Hematopoietic multipotent progenitor cell treated with erythropoietin and hydrocortisone succinate and interleukin-3 and kit ligand, for 17 days (in vitro differentiated cells): ENCODE data around the gene NARS2.
"Not testable (repeated sequence)": the region's sequence is repeated elsewhere in the genome, so short reads cannot be mapped to it uniquely, and the experiment has no call there.

Experiments
- DNase-seq: peaks from one replicate; pipeline ENCODE4 v3.0.0-alpha.2; 2015; ENCODE audit warnings: low spot score

Gene NARS2

DNA sequence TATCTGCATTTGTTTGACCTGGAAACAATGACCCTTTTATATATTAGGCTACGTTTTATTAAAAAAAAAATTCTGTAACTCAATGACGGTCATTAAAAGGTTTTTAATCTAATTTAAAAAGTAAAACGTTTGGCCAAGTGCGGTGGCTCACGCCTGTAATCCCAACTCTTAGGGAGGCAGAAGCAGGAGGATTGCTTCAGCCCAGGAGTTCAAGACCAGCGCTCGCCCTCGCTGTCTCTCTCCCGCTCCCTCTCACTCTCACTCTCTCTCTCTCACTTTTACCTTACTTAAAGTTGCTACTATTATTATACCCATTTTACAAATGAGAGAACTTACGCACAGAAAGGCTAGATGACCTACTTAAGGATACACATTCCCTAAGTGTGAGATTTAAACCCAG is 814 bp upstream of the NARS2 start:
- no peak for DNase-seq

DNA sequence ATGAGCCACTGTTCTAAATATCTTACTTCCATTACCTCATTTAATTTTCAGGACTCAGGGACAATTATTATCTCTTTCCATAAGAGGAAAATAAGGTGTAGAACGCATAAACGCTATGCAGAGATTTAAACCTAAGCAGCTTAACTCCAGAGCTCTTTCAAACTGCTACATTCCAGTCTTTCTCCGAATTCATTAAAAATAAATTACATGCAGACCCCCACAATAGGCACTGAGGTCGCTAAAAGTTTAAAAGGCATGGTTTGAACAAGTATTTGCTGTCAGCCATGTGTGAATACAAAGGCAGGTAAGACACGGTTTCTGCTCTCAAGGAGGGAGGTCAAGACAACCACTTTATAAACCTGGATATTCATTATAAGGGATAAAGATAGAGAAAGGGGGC is 983 bp downstream of the NARS2 start:
- no peak for DNase-seq

DNA sequence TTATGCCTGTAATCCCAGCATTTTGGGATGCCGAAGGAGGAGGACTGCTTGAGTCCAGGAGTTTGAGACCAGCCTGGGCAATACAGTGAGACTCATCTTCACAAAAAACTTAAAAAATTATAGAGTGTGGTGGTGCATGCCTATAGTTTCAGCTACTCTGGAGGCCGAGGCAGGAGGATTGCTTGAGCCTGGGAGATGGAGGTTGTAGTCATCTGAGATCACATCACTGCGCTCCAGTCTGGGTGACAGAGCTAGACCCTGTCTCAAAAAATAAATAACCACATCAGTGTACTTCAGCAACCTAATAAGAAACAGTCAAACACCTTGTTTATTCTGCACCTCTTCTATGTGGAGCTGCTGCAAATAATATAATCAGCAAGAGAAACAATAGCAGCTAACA is 1.4 kb downstream of the NARS2 start:
- no peak for DNase-seq

DNA sequence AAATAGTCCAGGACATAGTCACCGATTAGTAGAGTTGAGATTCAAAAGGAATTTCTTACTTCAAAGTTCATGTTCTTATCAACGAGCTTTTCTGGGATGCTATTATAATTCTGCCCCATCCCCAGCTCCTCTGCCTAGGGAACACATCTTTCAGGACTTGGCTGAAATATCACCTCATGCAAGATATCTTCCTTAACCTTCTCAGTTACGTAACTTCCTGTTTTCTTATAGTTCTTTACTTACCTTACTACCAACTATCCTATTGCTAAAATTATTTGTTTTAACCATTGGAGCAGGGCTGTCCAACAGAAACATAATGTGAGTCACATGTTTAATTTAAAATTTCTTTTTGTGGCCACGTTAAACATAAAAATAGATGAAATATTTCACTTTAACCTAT is 2.3 kb downstream of the NARS2 start:
- no peak for DNase-seq

DNA sequence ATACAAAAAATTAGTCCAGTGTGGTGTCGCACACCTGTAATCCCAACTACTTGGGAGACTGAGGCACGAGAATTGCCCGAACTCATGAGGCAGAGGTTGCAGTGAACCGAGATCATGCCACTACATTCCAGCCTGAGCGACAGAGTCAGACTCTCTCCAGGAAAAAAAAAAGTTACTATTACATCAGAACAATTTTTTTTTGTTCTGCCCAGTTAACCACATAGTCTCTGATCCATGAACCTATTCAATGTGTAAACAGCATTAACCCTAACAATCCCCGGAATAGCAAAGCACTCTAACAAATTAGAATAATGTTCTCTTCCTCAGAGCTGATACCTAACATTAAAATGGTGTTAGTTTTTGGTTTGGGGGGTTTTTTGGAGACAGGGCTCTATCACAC is 4.6 kb downstream of the NARS2 start:
- no peak for DNase-seq

DNA sequence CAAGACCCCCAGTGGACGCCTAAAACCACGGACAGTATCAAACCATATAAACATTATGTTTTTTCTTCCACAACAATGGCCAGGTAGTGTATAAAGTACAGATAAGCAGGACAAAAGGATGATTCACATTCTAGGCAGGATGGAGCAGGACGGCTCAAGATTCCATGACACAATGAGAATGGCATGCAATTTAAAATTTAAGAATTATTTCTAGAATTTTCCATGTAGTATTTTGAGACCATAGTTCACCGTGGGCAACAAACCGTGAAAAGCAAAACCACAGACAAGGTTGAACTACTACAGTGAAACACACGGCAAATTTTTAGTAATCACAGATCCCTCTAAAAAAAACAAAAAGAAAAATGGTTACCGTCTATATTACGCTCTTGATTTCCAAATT is 7.5 kb downstream of the NARS2 start:
- no peak for DNase-seq

DNA sequence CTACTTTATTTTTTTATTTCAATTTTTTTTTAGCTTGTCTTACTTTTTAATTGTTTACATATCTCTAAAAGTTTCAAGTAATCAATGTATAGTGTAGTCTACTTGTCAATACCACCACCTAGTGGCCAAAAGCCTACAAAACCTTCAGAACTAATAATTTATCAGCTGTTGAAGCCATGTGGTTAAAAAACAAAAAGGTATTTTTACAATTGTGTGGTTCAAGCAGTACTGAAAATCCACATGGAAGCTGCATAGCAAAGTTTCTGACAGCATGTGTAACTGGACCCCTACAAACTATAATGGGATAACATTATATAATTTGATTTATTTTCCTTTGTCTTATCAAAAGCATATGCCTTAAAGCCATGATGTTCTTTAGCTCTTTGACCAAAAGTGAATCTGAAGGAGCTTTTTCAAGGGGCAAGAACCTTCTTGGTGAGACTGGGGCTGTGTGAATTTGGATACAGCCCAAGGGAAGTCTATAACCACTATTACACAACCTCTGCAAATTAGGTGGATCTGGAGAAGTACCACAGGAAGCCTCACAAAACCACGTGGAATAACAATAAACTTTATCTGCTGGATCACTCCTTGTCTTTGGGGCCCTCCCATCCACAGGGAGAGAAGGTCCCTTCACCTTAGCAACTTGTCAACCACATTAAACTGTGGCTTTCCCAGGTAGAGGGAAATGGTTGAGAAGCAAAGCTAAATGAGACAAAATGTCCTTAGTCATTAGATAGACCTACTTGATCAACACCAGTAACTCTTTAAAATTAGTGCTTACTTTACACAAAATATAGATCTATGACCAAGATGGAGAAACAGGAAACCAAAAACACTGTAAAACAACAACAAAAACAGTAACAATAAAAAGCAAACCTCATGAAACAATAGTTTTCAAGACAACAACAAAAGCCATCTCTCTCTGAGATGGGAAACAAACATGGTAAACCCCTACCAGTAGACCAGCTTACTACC is 9.9 kb downstream of the NARS2 start:
- peak; percentile 75 for DNase-seq

DNA sequence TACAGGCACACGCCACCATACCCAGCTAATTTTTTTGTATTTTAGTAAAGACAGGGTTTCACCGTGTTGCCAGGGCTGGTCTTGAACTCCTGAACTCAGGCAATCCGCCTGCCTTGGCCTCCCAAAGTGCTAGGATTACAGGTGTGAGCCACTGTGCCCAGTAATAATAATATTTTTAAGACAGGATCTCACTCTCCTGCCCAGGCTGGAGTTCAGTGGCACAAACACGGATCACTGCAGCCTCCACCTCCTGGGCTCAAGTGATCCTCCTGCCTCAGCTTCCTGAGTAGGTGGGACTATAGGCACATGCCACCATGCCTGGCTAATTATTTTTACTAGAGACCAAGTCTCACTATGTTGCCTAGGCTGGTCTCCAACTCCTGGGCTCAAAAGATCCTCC is 10.6 kb downstream of the NARS2 start:
- not testable (repeated sequence) for DNase-seq

DNA sequence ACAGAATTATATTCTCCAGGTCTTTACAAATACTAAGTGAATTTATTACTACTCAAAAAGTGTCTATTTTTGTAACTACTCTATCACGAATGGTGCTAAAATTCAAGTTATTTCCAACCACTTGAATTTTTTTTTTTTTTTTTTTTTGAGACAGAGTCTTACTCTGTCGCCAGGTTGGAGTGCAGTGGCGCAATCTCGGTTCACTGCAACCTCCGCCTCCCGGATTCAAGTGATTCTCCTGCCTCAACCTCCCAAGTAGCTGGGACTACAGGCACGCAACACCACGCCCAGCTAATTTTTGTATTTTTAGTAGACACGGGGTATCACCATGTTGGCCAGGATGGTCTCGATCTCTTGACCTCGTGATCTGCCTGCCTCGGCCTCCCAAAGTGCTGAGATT is 11.6 kb downstream of the NARS2 start:
- DNase-seq: not testable (repeated sequence)

DNA sequence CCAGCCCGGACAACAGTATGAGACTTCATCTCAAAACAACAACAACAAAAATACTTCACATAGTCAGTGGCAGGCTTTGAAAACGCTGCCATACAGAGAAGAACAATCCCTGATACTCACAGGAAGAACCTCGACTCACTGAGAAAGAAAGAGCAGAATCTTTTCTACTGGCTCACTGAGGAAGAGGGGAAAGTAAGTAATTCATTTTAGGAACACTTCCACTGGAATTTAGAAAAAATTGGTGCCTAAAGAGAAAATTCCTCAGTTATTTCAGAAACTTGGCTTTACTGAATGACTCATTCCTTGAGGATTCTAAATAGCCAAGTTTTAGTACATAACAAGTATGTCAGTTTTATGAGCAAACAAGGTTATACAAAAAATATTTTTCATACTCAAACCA is 12.3 kb downstream of the NARS2 start:
- DNase-seq: no peak

DNA sequence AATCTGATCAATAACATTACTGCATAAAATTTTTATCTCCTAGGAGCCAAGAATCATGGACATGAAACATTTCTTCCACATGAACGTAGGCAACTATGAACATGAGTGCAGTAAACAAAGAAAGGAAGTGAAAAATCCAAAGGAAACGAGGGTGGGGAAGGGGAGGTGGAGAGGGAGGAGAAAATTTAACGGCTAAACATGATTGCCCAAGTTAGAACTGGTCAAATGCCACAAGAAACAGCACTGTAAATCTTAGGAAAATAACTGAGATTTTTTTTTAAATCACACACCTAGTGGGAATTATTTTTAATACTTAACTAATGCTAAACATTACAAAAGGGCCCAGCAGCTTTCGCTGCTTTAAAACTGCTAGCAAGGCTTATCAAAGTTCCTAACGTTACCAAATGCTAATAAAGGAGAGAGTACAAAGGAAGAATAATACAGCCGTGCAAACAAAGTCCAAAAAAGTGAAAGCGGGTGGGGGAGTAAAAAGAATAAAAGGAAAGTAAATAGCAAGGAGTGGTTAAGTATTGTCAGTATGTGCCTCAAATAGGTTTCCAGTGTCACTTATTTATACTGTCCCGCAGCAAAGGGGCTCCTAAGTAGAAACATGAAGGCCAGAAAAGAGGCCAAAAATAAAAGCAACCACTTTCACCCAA is 13.7 kb downstream of the NARS2 start:
- no peak for DNase-seq

DNA sequence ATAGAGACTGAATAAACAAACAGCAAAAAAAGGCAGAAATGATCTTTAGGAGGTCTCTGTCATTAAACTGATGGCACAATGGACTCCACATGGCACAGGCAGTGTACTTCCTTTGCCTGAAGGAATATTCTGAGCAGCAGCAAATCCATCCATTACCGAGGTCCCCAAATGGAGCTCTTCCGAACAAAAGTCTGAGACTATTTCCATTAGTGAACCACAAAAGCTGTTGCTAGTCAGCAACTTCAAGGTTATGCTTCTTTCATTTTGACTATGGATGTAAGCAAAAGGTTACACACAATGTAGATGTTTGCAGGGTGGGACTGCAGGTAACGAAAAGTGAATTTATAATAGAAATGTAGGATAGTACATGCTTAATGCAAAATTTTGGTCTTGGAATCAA is 14.5 kb downstream of the NARS2 start:
- no peak for DNase-seq

DNA sequence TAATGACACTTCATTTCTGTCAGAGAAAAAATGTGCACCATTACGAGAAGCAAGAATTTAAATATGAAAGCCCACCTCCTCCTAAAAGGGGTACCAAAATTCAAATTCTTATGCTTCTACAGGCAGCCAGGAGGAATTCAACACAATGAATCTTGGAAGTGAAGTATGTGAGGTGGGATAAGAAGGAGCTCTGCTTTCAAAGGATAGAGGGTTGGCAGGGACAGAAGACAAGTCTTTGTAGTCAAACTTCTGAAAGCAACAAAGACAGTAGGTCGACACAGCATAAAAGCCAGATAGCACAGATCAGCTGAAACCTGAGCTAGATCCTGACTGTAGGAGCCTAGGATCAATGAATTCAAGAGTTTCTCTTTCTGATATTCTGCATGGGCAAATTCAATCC is 17.4 kb downstream of the NARS2 start:
- DNase-seq: no peak

DNA sequence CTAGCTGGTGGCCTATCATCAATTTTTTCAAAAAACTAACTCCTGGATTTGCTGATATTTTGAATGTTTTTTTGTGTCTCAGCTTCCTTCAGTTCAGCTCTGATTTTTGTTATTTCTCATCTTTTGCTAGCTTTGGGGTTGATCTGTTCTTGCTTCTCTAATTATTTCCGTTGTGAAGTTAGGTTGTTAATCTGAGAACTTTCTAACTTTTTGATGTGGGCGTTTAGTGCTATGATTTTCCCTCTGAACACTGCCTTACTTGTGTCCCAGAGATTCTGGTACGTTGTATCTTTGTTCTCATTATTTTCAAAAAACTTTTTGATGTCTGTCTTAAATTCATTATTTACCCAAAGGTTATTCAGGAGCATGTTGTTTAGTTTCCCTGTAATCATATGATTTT is 19.1 kb downstream of the NARS2 start:
- DNase-seq: no peak

DNA sequence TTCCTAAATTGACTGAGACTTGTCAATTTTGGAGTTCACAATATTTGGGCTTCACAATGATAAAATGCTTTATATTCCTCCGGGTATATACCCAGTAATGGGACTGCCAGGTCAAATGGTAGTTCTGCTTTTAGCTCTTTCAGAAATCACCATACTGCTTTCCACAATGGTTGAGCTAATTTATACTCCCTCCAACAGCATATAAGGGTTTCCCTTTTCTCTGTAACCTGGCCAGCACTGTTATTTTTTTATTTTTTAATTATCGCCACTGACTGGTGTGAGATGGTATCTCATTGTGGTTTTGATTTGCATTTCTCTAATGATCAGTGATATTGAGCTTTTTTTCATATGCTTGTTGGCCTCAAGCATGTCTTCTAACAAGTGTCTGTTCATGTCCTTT is 21.8 kb downstream of the NARS2 start:
- no peak for DNase-seq

DNA sequence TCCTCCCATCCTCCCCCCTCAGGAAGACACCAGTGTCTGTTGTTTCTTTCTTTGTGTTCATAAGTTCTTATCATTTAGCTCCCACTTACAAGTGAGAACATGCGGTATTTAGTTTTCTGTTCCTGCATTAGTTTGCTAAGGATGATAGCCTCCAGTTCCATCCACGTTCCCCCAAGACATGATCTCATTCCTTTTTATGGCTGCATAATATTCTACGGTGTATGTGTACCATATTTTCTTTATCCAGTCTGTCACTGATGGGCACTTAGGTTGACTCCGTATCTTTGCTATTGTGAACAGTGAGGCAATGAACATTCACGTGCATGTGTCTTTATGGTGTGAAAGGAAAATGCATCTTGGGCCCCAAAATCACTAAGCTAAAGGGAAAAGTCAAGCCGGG is 22.5 kb downstream of the NARS2 start:
- not testable (repeated sequence) for DNase-seq

DNA sequence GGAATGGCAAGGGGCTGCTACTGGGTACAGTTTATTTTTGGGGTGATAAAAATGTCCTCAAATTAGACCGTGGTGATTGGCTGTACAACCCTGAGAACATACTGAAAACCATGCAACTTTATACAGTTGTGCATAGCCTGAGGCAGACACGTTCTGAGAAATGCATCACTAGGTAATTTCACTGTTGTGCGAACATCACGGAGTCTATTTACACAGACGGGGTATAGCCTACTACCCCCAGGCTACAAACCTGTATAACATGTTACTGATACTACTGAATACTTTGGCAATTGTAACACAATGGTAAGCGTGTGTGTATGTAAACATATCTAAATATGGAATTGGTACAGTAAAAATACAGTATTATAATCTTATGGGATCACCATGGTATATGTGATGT is 23.6 kb downstream of the NARS2 start:
- no peak for DNase-seq

DNA sequence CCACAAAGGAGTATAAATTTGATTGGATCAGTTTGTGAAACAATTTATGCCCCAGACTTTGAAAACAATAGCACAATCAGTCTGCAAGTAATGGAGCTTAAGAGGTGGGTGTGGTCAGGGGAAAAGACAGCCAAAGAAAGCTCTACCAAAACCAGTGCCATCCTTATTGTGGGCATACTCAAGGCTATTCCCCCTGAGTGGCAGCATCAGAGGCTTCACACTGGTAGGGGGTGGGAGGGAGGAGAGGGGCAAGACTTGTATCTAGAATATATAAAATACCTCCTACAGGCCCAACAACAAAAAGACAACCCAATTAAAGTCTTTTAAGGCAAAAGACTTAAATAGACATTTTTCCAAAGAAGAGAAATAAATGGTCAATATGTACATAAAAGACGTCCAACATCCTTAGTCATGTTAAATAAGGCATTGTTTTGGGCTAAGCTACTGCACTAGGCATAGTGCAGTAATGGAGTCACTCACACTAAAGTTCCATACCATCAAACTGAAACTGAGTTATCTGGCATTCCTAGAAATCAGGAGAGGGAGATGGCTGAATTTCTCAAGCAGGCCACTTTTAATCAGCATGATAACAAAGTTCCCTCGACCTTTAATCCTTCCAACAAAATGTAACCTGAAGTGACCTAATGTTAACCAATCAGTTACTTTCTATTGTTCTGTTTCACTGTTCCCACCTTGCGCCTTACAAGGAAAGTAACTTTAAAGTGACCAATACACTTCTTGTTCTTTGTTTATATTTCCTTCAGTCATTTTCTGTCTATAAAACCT is 24.8 kb downstream of the NARS2 start:
- DNase-seq: no peak

DNA sequence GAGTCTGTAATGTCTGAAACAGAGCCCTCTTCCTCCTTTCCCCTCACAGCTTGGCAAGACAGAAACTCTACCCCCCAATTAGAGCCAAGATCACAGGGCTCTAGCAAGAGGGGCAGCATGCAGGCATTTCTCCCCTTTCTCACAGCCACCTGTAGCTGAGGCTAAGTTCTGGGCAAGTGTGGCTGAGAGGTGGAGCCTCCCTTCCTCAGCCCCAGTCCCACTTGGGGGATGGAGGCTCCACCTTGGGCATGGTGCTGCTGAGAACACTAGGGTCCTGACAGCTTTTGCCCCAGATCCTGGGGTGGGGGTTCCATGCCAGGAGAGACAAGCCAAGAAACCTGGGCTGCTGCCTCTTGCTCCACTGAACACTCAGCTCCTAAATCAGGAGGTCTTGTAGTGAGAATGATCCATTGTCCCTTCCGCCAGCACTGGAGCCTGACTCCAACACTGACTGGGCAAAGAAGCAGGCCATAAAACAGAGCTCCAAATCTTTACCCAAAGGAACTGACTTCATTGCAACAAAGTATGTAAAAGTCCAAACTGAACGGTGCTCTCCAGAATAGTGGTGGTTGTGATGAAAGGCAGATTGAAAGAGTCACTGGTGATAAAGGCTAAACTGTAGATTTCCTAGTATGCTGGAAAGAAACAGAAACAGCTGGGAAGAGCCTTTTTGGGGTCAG is 25.6 kb downstream of the NARS2 start:
- no peak for DNase-seq

DNA sequence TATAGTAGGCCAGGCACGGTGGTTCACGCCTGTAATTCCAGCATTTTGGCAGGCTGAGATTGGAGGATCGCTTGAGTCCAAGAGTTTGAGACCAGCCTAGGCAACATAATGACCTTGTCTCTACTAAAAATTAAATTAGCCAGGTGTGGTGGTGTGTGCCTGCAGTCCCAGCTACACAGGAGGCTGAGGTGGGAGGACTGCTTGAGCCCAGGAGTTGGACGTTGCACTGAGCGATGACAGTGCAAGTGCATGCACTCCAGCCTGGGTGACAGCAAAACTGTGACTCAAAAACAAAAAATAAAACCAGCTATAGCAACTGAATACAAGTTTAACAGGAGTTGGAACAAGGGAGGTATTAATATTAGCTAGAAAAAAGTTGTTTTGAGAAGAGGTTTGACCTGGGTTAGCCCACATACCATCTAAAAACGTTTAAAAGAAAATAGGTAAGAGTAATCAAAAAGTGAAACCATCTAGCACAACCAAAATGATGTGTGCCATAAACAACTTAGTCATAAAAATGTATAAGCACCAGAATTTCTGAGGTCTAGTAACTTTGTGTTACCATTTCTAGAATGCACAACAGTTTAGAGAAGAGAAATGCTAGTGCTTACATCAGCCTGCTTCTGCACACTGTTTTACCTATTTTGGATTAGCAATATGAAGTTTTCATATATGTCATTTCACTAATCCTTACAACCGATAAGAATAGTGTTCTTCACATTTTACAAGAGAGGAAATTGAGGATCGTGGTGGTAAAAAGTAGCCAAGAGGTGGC is 26.5 kb downstream of the NARS2 start:
- no peak for DNase-seq

DNA sequence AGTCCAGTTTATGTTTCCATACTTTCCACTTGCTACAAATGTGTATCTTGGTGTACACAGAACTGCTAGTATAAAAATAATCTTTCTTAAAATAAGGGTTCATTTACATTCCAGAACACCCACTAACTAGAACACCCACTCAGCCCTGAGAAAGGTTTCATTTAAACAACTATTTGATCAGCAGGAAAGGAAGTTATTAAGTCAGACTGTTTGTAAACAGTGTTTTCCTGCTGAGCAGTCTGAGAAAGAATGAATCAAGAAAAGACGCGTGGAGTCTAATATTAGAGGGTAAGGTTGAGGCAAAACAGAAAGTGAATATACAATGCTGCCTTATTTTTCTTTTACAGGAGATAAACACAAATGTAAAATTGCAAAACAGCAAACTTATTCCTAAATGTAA is 32.7 kb downstream of the NARS2 start:
- DNase-seq: no peak
